Transverse colon (tissue), 4 donors: ENCODE measurements around the gene SCD. TPM values are rescaled to one million over a fixed set of nuclear protein-coding genes. Genes with fewer than 3 reads are reported as not detected.
"Not testable (repeated sequence)": the region's sequence is repeated elsewhere in the genome, so short reads cannot be mapped to it uniquely, and the experiment has no call there.

Experiments used
- DNase-seq: peaks from one replicate; pipeline ENCODE4 v3.0.0-alpha.2; 2019
- H3K27ac ChIP-seq, 4 donors: fragments of 200-600 bp; sonication (generic); 2 replicates each; pipeline ENCODE4 v1.5.1; 2016 to 2018; ENCODE audit warnings: inconsistent platforms in 4 of 4
- H3K27me3 ChIP-seq: fragments of 200-600 bp; sonication (generic); 2 replicates; pipeline ENCODE4 v1.5.1; 2017; ENCODE audit warnings: inconsistent platforms
- H3K36me3 ChIP-seq, 4 donors: fragments of 200-600 bp; sonication (generic); 2 replicates each; pipeline ENCODE4 v1.5.1; 2017 to 2019; ENCODE audit warnings: inconsistent platforms in 4 of 4
- H3K4me1 ChIP-seq, 4 donors: fragments of 200-600 bp; sonication (generic); 2 replicates each; pipeline ENCODE4 v1.5.1; 2017 to 2020; ENCODE audit warnings: inconsistent platforms in 4 of 4
- H3K4me3 ChIP-seq, 4 donors: fragments of 200-600 bp; sonication (generic); 1 replicate in 1 of 4; 2 replicates in 3 of 4; pipeline versions ENCODE4 v1.5.1 to v1.6.1; 2017 to 2019; ENCODE audit warnings: inconsistent platforms in 4 of 4
- H3K9me3 ChIP-seq, 2 donors: fragments of 200-600 bp; sonication (generic); 2 replicates each; pipeline ENCODE4 v1.5.1; 2017 to 2019; ENCODE audit warnings: inconsistent platforms in 2 of 2
- EP300 ChIP-seq: sonication (generic); formaldehyde crosslinking; IDR thresholded peaks from one replicate; pipeline ENCODE4 v1.6.1; 2017; ENCODE audit warnings: antibody characterized with exemption, low read depth
- POLR2A ChIP-seq: fragments of 450-650 bp; IDR thresholded peaks from one replicate; pipeline ENCODE4 v1.6.1; 2016; ENCODE audit warnings: antibody characterized with exemption, mild to moderate bottlenecking, moderate library complexity
- POLR2AphosphoS5 ChIP-seq, 3 donors: sonication (generic); formaldehyde crosslinking; IDR thresholded peaks; one replicate each; pipeline ENCODE4 v1.6.1; 2016; ENCODE audit warnings: antibody characterized with exemption in 3 of 3
- whole genome bisulfite sequencing, 2 donors: methylation state at CpG; one replicate each; pipeline ENCODE4 v1.1.5; 2018; ENCODE audit warnings: low coverage in 1 of 2; 5-methylcytosine and 5-hydroxymethylcytosine counted together
- in situ Hi-C, 4 donors: fragments of 200-750 bp; cut with MboI; loops; one replicate each; pipeline versions ENCODE4 v1.15.0 to v1.15.1; 2017; ENCODE audit warnings: low sequenced_read_pairs in 3 of 4, low pct_ligation_motif_present in 1 of 4, low pct_unique_long_range_greater_than_20kb in 1 of 4
- intact Hi-C: fragments of 100-400 bp; cut with DNase I; formaldehyde crosslinking; loops from one replicate; pipeline ENCODE4 v1.15.1; 2023; ENCODE audit warnings: low total_unique reads
- total RNA-seq, 4 donors: library from RNA; depleted of rRNA; stranded (reverse); fragments of >200 nt; gene quantifications; one replicate each; pipeline ENCODE4 v1.1.0, GENCODE V29; 2016
- TF ChIP-seq, protein P1 (sequence below), 5 experiments: fragments of 200-600 bp in 3 of 5; fragments of 450-650 bp in 2 of 5; sonication (generic) in 3 of 5; IDR thresholded peaks; 1 replicate in 2 of 5; 2 replicates in 3 of 5; pipeline ENCODE4 v1.5.1; 2016 to 2017; ENCODE audit warnings: antibody characterized with exemption in 5 of 5, inconsistent platforms in 3 of 5, mild to moderate bottlenecking in 2 of 5, moderate library complexity in 1 of 5

The SCD gene
- total RNA-seq, 4 donors from 2014 or later, result 9.2 to 62.1 (median 21.8) TPM

DNA sequence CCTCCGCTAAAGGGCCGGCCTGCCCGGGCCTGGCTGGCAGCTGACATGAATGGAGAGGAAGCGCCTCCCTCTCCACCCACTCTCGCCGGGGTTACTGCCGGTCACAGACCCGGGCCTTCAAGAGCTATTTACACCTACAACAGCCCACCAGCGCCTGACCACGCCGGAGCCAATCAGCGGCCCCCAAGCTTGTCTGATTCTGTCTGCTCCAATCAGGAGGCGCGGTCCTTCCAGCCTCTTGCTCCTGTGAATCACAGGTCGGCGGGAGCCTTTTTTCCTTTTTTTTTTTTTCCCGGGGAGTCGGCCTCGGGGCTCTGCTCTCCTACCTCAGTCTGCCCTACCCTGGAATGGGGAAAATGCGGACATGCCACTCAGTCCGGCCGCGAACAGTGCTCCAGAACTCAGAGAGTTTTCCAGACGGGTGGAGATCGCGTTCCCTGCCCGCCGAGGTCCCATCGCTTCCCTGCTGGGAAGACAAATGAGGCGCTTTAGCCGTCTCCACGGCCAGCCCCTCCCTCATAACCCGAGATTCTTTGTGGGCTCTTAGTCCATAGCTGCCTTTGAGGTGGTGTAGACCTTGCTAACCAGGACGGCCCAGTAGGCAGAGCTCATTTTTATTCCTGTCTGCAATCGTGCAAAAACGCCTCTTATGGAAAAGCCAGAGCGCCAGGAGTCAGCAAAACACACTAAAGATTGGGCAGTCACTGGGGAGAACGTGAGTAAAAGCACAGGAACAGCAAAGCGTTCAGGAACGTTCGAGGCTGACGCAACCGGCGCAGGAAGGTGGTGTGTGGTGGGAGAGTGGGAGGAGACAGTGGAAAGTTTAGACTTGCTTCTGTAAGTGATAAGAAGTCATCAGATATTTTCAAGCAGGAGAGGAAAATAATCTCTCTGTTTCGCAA, 26.5 kb downstream of the SCD start:
- Histone ChIP-seq H3K4me3 (peak overlapping the region; percentile 49 to 74 (median 52)), H3K27ac (peak overlapping the region; percentile 93 to 99 (median 98)), H3K36me3 (no peaks in the 10 kb centered on the region), H3K9me3 (no peaks in the 10 kb centered on the region), H3K4me1 (peaks cover 6 to 82% (median 55%) of the 10 kb centered on the region in 4 donors), H3K27me3 (no peaks in the 10 kb centered on the region)
- intact Hi-C loops, result no loop called here
- WGBS, 2 donors, result 0% methylated on average over 13 to 41 of the region's 45 CpGs
- peak; percentile 98 for DNase-seq
- TF ChIP-seq EP300 (peak; percentile 7), POLR2AphosphoS5 (IDR thresholded peaks at IDR 0.05) (peak; percentile 63 to 81 (median 79)), POLR2A (peak; percentile 76)
- TF ChIP-seq, protein P1, sequence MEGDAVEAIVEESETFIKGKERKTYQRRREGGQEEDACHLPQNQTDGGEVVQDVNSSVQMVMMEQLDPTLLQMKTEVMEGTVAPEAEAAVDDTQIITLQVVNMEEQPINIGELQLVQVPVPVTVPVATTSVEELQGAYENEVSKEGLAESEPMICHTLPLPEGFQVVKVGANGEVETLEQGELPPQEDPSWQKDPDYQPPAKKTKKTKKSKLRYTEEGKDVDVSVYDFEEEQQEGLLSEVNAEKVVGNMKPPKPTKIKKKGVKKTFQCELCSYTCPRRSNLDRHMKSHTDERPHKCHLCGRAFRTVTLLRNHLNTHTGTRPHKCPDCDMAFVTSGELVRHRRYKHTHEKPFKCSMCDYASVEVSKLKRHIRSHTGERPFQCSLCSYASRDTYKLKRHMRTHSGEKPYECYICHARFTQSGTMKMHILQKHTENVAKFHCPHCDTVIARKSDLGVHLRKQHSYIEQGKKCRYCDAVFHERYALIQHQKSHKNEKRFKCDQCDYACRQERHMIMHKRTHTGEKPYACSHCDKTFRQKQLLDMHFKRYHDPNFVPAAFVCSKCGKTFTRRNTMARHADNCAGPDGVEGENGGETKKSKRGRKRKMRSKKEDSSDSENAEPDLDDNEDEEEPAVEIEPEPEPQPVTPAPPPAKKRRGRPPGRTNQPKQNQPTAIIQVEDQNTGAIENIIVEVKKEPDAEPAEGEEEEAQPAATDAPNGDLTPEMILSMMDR (IDR thresholded peaks at IDR 0.05), result no peak
- in situ Hi-C loops, result no loop called here

DNA sequence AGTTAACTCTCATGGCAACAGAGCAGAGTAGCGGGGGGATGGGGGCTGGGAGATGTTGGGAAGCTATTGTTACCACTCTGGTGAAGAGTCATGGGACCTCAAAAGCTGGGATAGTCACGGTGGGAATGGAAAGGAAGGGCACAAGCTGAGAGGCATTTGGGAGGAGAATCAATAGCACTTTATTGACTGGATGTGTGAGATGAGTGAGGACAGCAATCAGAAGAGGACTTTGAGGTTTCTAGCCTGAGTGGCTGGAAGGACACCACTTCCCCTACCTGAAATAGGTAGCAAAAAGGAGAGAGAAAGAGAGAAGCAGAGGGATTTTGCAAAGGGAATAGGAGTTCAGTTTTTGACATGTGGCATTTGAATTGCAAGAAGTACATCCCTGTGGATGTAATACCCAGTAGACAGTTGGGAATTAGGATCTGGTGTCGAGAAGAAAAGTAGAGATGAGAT, 27.2 kb downstream of the SCD start:
- Histone ChIP-seq H3K4me1 (peaks cover 6 to 81% (median 58%) of the 10 kb centered on the region in 4 donors), H3K36me3 (no peaks in the 10 kb centered on the region), H3K9me3 (no peaks in the 10 kb centered on the region), H3K4me3 (peak overlapping the region in 3 of 4 donors; percentile 51 to 74 (median 53)), H3K27me3 (no peaks in the 10 kb centered on the region), H3K27ac (peak overlapping the region; percentile 93 to 99 (median 98))
- no peak for DNase-seq
- intact Hi-C loops, result no loop called here
- TF ChIP-seq, protein P1 (IDR thresholded peaks at IDR 0.05), result no peak
- TF ChIP-seq POLR2AphosphoS5 (IDR thresholded peaks at IDR 0.05) (no peak), POLR2A (no peak), EP300 (no peak)
- in situ Hi-C loops, result no loop called here
- 14 to 20% methylated on average over 3 of the region's 3 CpGs for WGBS, 2 donors

DNA sequence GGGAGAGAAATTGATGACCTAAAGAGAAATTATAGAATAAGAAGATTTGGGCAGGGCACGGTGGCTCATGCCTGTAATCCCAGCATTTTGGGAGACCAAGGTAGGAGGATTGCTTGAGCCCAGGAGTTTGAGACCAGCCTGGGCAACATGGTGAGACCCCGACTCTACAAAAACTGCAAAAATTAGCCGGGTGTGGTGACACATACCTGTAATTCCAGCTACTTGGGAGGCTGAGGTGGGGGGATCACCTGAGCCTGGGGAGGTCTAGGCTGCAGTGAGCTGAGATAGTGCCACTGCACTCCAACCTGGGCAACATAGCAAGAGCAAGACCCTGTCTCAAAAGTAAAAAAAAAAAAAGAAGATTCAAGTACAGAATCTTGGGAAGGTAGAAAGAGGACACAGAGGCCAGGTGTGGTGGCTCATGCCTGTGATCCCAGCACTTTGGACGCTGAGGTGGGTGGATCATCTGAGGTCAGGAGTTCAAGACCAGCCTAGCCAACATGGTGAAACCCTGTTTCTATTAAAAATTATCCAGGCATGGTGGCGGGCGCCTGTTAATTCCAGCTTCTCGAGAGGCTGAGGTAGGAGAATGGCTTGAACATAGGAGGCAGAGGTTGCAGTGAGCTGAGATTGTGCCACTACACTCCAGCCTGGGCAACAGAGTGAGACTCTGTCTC, 27.8 kb downstream of the SCD start:
- peak overlapping the region; percentile 93 to 99 (median 98) for H3K27ac ChIP-seq
- in situ Hi-C loops, DNase-seq, H3K27me3 ChIP-seq, intact Hi-C loops, H3K36me3 ChIP-seq, H3K9me3 ChIP-seq: not testable (repeated sequence)
- H3K4me3 ChIP-seq, result peak overlapping the region in 3 of 4 donors; percentile 51 to 74 (median 53)
- WGBS, 2 donors, result 61 to 65% methylated on average over 3 to 7 of the region's 7 CpGs
- peaks cover 6 to 75% (median 57%) of the 10 kb centered on the region in 4 donors for H3K4me1 ChIP-seq

DNA sequence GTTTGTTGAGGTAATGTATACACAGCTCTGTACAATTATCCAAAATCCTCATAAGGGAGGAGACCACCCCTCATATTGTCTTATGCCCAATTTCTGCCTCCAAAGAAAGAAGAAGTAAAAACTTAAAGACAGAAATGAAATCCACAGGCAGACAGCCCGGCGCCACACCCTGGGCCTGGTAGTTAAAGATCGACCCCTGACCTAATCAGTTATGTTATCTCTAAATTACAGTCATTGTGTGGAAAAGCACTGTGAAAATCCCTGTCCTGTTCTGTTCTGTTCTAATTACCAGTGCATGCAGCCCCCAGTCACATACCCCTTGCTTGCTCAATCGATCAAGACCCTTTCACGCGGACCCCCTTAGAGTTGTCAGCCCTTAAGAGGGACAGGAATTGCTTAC, 29.6 kb downstream of the SCD start:
- DNase-seq, result not testable (repeated sequence)
- peak overlapping the region; percentile 44 to 99 (median 88) for H3K27ac ChIP-seq

DNA sequence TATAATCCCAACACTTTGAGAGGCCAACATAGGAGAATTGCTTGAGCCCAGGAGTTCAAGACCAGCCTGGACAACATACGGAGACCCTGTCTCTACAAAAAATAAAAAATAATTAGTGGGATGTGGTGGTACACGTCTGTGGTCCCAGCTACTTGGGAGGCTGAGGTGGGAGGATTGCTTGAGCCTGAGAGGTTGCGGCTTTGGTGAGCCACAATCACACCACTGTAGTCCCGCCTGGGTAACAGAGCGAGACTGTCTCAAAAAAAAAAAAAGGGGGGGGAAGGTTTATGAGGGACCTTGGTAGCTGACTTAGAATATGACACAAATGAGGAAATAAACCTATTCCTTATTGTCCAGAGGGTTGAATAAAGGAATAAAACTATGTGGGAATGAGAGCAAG, 30.8 kb downstream of the SCD start:
- Histone ChIP-seq H3K36me3 (peaks cover 0 to 6% (median 0%) of the 10 kb centered on the region in 4 donors), H3K27ac (peak overlapping the region; percentile 10 to 99 (median 88)), H3K4me3 (no peak overlapping the region), H3K9me3 (no peaks in the 10 kb centered on the region), H3K4me1 (peaks cover 2 to 49% (median 31%) of the 10 kb centered on the region in 4 donors), H3K27me3 (no peaks in the 10 kb centered on the region)
- TF ChIP-seq POLR2AphosphoS5 (IDR thresholded peaks at IDR 0.05) (no peak), POLR2A (no peak), EP300 (no peak)
- TF ChIP-seq, protein P1 (IDR thresholded peaks at IDR 0.05), result no peak
- WGBS, 2 donors, result 68% methylated on average over 5 of the region's 5 CpGs; no CpG with 5 or more reads in 1 of the 2 donors
- DNase-seq, result no peak
- in situ Hi-C loops, result no loop called here
- intact Hi-C loops, result no loop called here

More for the DNA sequence above, 29.6 kb downstream of the SCD start:
- intact Hi-C loops, H3K27me3 ChIP-seq, in situ Hi-C loops, H3K4me3 ChIP-seq, H3K36me3 ChIP-seq, H3K9me3 ChIP-seq: not testable (repeated sequence)
- H3K4me1 ChIP-seq, result peaks cover 6 to 61% (median 43%) of the 10 kb centered on the region in 4 donors
- WGBS, 2 donors, result 50 to 56% methylated on average over 2 to 6 of the region's 6 CpGs
